Measurements from ENCODE around the gene UQCRQ.

Gene UQCRQ

DNA sequence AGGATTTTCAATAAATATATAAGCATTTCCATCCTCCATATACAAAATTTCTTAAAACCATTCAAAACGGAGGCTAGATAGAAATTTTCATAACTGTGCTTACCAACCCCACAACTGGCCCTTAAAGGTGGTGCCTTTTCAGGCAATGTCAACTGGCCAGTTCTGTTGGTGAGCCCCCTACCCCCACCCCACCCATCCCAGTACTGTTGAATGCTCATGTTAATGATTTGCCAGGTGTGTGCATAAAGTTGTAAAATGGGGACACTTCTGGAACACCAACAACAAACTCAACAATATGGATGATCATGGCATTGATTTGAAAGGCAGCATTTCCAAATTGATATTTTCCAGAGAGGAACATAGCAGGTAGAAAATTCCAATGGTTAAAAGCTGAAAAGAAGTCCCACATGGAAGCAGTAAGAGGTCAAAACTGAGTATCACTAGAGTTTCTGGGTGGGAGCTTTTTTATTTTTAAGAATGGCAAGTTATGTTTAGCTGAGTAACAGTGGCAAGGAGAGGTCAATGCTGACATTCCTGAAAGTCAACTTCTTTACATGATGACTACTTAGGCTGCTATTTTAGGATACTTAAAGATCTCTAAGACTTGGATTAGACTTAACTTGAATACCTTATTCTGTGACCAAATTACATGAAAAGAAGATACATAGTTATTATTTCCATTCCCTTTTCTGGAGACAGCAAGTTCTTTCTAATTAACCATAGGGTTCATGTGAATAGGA, 9.7 kb downstream of the UQCRQ start:
- H3K27me3 ChIP-seq (ENCODE audit: control insufficient read depth, insufficient read depth, low read length) = no peaks in the 10 kb centered on the region
- H3K9me3 ChIP-seq (ENCODE audit: control insufficient read depth, insufficient read depth, low read length) = no peaks in the 10 kb centered on the region
- H3K4me1 ChIP-seq (ENCODE audit: control insufficient read depth, insufficient read depth, low read length) = no peaks in the 10 kb centered on the region
- no peaks in the 10 kb centered on the region for H3K36me3 ChIP-seq (ENCODE audit: control insufficient read depth, insufficient read depth, low read length)
- no peak overlapping the region for H3K9ac ChIP-seq (ENCODE audit: low read depth, low read length)
- H3K4me3 ChIP-seq (ENCODE audit: low read depth, low read length) = no peak overlapping the region

DNA sequence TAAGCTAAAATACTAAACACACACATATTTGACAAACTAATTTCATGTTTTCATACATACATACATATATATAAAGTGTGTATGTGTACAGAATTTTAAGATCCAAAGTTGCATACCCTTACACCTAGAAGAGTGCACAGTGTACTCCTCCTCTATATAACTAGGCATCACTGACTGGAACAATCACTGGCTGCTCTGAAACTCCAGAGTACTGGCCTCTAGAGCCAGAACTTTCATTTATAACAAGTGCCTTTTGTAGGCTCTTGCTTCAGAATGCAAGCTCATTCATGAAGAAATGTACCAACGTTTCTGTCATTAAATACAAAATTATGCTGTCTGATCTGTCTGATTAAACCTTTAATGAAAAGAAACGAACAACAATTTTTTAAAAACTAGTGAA, 11.0 kb downstream of the UQCRQ start:
- Histone ChIP-seq H3K4me3 (ENCODE audit: low read depth, low read length) (no peak overlapping the region), H3K36me3 (ENCODE audit: control insufficient read depth, insufficient read depth, low read length) (no peaks in the 10 kb centered on the region), H3K4me1 (ENCODE audit: control insufficient read depth, insufficient read depth, low read length) (no peaks in the 10 kb centered on the region), H3K9me3 (ENCODE audit: control insufficient read depth, insufficient read depth, low read length) (no peaks in the 10 kb centered on the region), H3K9ac (ENCODE audit: low read depth, low read length) (no peak overlapping the region), H3K27me3 (ENCODE audit: control insufficient read depth, insufficient read depth, low read length) (no peaks in the 10 kb centered on the region)

DNA sequence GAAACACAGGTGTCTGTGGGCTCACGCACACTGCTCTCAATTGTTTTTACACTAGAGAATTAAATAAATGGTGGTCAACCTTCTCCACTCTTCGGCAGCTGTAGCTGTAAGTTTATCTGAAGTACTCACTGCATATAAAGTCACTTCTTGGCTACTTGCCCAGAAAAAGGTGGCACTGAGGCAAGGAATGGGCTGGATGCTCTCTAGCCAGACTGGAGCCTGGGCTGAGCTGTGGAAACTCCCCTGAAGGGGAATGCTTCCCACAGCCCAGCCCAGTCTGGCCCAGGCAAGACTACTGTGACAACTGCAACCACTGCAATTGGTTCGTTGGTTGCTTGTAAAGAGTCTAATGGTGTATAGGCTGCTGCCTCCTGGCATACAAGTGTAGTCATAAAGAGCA, 11.5 kb downstream of the UQCRQ start:
- Histone ChIP-seq H3K4me3 (ENCODE audit: low read depth, low read length) (no peak overlapping the region), H3K9ac (ENCODE audit: low read depth, low read length) (no peak overlapping the region), H3K9me3 (ENCODE audit: control insufficient read depth, insufficient read depth, low read length) (no peaks in the 10 kb centered on the region), H3K4me1 (ENCODE audit: control insufficient read depth, insufficient read depth, low read length) (no peaks in the 10 kb centered on the region), H3K27me3 (ENCODE audit: control insufficient read depth, insufficient read depth, low read length) (no peaks in the 10 kb centered on the region), H3K36me3 (ENCODE audit: control insufficient read depth, insufficient read depth, low read length) (no peaks in the 10 kb centered on the region)

DNA sequence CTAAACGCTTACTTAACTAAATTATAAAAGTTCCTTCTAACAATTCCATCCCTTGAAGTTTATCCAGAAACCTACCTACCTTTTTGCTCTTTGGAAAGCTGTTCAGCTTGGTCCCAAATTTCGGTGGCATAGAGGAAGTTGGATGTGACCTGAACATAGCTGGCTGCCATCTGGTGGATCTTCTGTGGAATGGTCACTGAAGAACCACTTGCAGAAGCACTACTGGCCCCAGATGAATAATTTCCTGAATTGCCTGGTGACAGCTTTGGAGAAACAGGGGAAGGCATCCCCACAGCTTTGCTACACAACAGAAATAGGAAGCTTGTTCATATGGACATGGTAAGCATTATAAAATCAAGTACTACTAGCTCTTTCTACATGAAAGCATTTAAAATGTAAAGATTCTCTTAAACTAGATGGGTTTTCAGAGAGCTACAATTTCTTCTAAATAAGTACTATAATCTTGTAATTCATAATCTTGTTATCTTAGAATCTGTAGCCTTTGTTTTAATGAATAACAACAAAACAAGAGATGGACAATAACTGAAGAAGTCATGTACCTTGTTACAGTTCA, 16.9 kb downstream of the UQCRQ start:
- no peaks in the 10 kb centered on the region for H3K9me3 ChIP-seq (ENCODE audit: control insufficient read depth, insufficient read depth, low read length)
- H3K4me3 ChIP-seq (ENCODE audit: low read depth, low read length) = no peak overlapping the region
- H3K36me3 ChIP-seq (ENCODE audit: control insufficient read depth, insufficient read depth, low read length) = peaks cover 7% of the 10 kb centered on the region
- no peaks in the 10 kb centered on the region for H3K4me1 ChIP-seq (ENCODE audit: control insufficient read depth, insufficient read depth, low read length)
- no peak overlapping the region for H3K9ac ChIP-seq (ENCODE audit: low read depth, low read length)
- no peaks in the 10 kb centered on the region for H3K27me3 ChIP-seq (ENCODE audit: control insufficient read depth, insufficient read depth, low read length)

DNA sequence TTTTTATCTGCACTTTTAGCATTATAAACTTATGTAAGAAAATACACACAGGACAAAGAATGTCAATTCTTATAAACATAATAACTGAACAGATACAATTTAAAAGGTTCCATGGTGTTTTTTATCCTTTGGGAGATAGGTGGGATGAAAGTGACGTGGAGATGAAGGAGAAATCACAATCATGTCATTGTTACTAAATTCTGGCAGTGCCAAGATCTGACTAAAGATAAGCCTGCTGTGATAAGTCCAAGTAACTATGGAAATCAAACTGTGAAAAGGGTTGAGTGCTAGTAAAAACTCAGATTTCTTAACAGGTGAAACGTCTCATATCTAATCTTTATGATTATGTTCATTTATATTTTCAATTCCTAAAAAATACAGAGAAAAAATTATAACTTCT, 18.1 kb downstream of the UQCRQ start:
- Histone ChIP-seq H3K36me3 (ENCODE audit: control insufficient read depth, insufficient read depth, low read length) (peaks cover 7% of the 10 kb centered on the region), H3K4me3 (ENCODE audit: low read depth, low read length) (no peak overlapping the region), H3K9me3 (ENCODE audit: control insufficient read depth, insufficient read depth, low read length) (no peaks in the 10 kb centered on the region), H3K27me3 (ENCODE audit: control insufficient read depth, insufficient read depth, low read length) (no peaks in the 10 kb centered on the region), H3K9ac (ENCODE audit: low read depth, low read length) (no peak overlapping the region), H3K4me1 (ENCODE audit: control insufficient read depth, insufficient read depth, low read length) (no peaks in the 10 kb centered on the region)

DNA sequence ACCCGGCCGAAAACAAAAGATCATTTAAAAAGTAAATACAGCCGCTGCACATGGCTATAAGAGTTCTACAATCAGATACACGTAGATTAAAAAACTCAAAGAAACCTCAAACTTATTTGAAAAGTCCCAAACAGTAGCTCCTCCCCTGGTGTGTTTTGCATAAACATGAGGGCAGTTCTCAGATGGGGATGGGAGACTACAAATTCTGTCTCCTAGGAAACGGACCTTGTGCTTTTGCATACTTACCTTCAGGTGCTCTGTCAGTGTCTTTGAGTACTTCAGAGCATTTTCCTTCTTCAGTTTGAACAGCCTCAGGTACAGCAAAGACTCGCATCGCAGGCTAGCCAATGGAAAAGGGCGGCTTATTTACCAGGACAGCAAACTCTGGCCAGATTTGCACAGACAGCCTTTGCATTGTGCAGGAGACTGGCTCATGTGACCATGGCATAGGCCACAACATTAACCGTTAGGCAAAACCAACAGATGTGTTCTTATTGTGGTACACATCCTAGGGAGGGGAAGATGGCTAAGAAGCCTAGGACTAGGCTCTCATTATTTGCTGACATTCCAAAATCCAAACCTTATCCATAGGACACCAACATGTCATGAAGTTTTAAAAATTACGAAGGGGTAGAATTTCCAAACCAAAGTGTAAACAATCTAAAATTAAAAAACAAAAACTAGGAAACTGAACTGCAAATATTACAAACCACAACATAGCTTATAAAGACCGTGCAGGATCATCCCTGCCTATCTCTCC, 19.8 kb downstream of the UQCRQ start:
- no peak overlapping the region for H3K9ac ChIP-seq (ENCODE audit: low read depth, low read length)
- no peak overlapping the region for H3K4me3 ChIP-seq (ENCODE audit: low read depth, low read length)
- H3K36me3 ChIP-seq (ENCODE audit: control insufficient read depth, insufficient read depth, low read length) = peaks cover 7% of the 10 kb centered on the region
- H3K9me3 ChIP-seq (ENCODE audit: control insufficient read depth, insufficient read depth, low read length) = no peaks in the 10 kb centered on the region
- H3K4me1 ChIP-seq (ENCODE audit: control insufficient read depth, insufficient read depth, low read length) = no peaks in the 10 kb centered on the region
- no peaks in the 10 kb centered on the region for H3K27me3 ChIP-seq (ENCODE audit: control insufficient read depth, insufficient read depth, low read length)

DNA sequence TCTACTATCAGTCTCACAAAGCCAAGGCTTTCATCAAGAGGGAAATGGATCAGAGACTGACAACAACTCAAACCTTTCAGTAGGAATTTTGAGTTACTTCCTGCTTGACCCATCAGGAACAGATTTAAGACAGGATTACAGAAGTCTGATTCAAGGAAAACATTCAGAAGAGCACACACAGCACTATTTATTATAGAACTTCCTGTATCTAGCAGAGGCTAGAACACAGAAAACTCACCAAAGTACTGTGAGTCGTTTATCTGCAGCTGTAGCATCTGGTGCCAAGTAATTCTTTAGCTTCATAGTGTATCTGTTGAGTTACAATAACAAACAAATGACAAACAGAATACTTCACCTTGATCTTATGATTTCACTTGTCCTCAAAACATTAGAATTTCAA, 20.8 kb downstream of the UQCRQ start:
- Histone ChIP-seq H3K9ac (ENCODE audit: low read depth, low read length) (no peak overlapping the region), H3K9me3 (ENCODE audit: control insufficient read depth, insufficient read depth, low read length) (no peaks in the 10 kb centered on the region), H3K36me3 (ENCODE audit: control insufficient read depth, insufficient read depth, low read length) (peaks cover 13% of the 10 kb centered on the region), H3K27me3 (ENCODE audit: control insufficient read depth, insufficient read depth, low read length) (no peaks in the 10 kb centered on the region), H3K4me1 (ENCODE audit: control insufficient read depth, insufficient read depth, low read length) (no peaks in the 10 kb centered on the region), H3K4me3 (ENCODE audit: low read depth, low read length) (no peak overlapping the region)

DNA sequence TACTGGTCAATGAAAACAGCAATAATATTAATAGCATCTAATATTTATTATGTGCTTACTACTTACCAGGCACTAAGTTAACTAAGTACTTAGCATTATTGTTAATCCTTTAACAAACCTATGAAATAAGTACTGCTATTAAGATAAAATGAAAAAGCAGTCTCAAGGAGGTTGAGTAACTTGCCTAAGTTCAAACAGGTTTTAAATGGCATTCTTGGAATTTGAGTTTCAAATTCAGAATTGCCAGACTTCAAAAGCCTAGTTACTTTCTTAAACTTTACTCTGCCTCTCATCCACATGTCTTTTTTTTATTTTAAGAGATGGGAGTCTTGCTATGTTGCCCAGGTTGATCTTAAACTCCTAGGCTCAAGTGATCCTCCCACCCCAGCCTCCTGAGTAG, 23.1 kb downstream of the UQCRQ start:
- H3K4me1 ChIP-seq (ENCODE audit: control insufficient read depth, insufficient read depth, low read length) = no peaks in the 10 kb centered on the region
- no peak overlapping the region for H3K9ac ChIP-seq (ENCODE audit: low read depth, low read length)
- H3K27me3 ChIP-seq (ENCODE audit: control insufficient read depth, insufficient read depth, low read length) = no peaks in the 10 kb centered on the region
- H3K9me3 ChIP-seq (ENCODE audit: control insufficient read depth, insufficient read depth, low read length) = no peaks in the 10 kb centered on the region
- no peak overlapping the region for H3K4me3 ChIP-seq (ENCODE audit: low read depth, low read length)
- peaks cover 13% of the 10 kb centered on the region for H3K36me3 ChIP-seq (ENCODE audit: control insufficient read depth, insufficient read depth, low read length)

DNA sequence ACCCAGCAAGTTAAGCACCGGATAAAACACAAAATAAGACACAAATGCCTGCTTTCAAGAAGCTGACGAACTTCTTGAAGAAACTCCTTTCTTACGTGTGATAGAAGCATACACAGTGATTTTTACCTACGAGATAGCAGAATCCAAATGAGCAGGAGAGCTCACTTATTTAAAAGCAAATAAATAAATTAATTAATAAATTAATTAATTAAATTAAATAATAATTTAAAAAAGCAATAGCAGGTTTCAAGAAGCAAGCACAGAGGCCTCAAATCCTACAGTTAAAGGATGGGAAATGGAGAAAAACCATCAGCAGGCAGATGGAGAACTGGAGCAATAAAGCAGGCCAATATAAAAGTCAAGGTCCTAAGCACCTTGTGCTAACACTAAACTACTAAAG, 24.4 kb downstream of the UQCRQ start:
- Histone ChIP-seq H3K36me3 (ENCODE audit: control insufficient read depth, insufficient read depth, low read length) (peaks cover 14% of the 10 kb centered on the region), H3K9me3 (ENCODE audit: control insufficient read depth, insufficient read depth, low read length) (no peaks in the 10 kb centered on the region), H3K4me1 (ENCODE audit: control insufficient read depth, insufficient read depth, low read length) (no peaks in the 10 kb centered on the region), H3K9ac (ENCODE audit: low read depth, low read length) (no peak overlapping the region), H3K27me3 (ENCODE audit: control insufficient read depth, insufficient read depth, low read length) (no peaks in the 10 kb centered on the region), H3K4me3 (ENCODE audit: low read depth, low read length) (no peak overlapping the region)

DNA sequence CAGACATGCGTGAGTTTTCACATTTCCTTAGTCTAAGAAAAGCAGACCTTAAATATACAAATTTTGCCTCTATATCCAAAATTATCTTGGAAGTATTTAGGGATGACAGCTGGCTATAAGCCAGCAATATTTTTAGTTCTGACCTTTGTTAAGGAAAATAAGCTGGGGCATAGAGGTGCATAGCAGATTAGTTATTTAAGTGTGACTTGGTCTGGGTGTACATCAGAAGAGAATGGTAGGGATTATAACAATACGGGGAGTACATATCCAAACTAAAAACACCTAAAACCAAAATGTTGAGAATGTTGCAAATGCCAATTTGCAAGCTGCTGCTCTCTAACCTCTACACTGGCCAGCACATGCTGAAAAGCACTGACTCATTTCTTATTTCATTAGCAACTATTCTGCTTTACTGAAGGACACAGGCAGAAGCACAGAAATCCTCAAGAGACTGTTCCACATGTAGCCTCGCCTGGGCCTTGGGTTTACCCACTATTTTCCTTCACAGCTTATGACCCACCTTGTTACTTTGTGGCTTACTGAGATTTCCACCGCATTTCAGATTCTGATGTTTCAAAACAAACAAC, 29.4 kb downstream of the UQCRQ start:
- Histone ChIP-seq H3K9me3 (ENCODE audit: control insufficient read depth, insufficient read depth, low read length) (no peaks in the 10 kb centered on the region), H3K4me3 (ENCODE audit: low read depth, low read length) (no peak overlapping the region), H3K9ac (ENCODE audit: low read depth, low read length) (no peak overlapping the region), H3K27me3 (ENCODE audit: control insufficient read depth, insufficient read depth, low read length) (no peaks in the 10 kb centered on the region), H3K4me1 (ENCODE audit: control insufficient read depth, insufficient read depth, low read length) (no peaks in the 10 kb centered on the region), H3K36me3 (ENCODE audit: control insufficient read depth, insufficient read depth, low read length) (peaks cover 19% of the 10 kb centered on the region)

DNA sequence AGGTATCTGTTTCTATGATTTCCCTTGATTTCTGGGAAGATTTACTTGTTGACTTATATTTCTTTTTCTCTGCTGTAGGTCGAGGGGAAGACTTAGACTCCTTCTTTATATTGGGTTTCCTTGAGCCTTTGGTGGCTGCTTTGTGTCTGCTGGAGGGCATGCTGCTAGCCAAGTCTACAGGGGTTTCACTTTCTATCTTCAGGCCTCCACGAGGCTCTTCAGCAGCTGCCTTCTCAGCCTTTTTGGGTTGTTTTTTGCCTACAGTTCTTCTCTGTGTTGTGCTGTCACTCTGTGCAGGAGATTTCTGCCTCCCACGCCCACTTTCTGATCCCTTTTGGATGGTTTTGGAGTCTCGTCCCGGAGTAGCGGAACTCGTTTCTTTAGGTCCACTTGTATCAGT, 30.2 kb downstream of the UQCRQ start:
- Histone ChIP-seq H3K9ac (ENCODE audit: low read depth, low read length) (no peak overlapping the region), H3K27me3 (ENCODE audit: control insufficient read depth, insufficient read depth, low read length) (no peaks in the 10 kb centered on the region), H3K4me3 (ENCODE audit: low read depth, low read length) (no peak overlapping the region), H3K4me1 (ENCODE audit: control insufficient read depth, insufficient read depth, low read length) (no peaks in the 10 kb centered on the region), H3K36me3 (ENCODE audit: control insufficient read depth, insufficient read depth, low read length) (peaks cover 19% of the 10 kb centered on the region), H3K9me3 (ENCODE audit: control insufficient read depth, insufficient read depth, low read length) (no peaks in the 10 kb centered on the region)

DNA sequence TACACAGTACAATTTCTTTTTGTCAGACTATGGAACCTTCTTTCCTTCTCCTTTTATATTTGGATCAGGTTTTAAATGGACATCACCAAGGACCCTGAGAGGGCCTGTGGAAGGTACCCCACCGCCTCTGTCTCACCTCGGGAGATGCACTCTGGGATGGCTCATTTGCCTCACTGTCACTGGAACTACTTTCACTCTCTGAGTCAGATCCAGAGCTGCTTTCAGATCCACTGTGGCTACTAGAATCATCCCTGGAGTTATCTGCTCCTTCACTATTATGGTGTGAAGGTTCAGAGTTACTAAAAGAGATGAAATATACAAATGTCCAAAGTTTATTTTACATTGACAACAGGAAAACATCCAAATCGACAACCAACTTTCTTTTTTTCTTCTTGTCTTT, 31.7 kb downstream of the UQCRQ start:
- Histone ChIP-seq H3K36me3 (ENCODE audit: control insufficient read depth, insufficient read depth, low read length) (peaks cover 14% of the 10 kb centered on the region), H3K4me1 (ENCODE audit: control insufficient read depth, insufficient read depth, low read length) (no peaks in the 10 kb centered on the region), H3K9me3 (ENCODE audit: control insufficient read depth, insufficient read depth, low read length) (no peaks in the 10 kb centered on the region), H3K27me3 (ENCODE audit: control insufficient read depth, insufficient read depth, low read length) (no peaks in the 10 kb centered on the region), H3K4me3 (ENCODE audit: low read depth, low read length) (no peak overlapping the region), H3K9ac (ENCODE audit: low read depth, low read length) (no peak overlapping the region)

Data from iPS-15b (cell line).